ENCODE results near the gene MAMSTR. TPM values are rescaled to one million over a fixed set of nuclear protein-coding genes. Genes with fewer than 3 reads are reported as not detected.

The MAMSTR gene, protein sequence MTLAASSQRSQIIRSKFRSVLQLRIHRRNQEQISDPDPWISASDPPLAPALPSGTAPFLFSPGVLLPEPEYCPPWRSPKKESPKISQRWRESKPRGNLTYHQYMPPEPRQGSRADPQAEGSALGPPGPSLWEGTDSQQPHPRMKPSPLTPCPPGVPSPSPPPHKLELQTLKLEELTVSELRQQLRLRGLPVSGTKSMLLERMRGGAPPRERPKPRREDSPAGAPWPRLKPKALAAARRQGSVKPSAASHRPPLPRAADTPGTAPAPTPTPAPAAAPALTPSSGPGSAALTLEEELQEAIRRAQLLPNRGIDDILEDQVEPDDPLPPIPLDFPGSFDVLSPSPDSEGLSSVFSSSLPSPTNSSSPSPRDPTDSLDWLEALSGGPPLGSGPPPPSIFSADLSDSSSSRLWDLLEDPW
- total RNA-seq (2021) = 1.4 and 1.6 TPM in 2 replicates
- long read RNA-seq, partial matches to known transcripts = 5 of 14 reads
- long read RNA-seq, other reads (novel, unspliced or antisense) = 9 of 14 reads

- Histone ChIP-seq H4K8ac (replicated peaks; ENCODE audit: insufficient read length, low read depth, low read length) (no peak within 1 kb of the TSS), H3K4me2 (ENCODE audit: insufficient read depth, insufficient read length, low read length) (peak within 1 kb of the TSS; percentile 45), H3K56ac (ENCODE audit: insufficient read length, low read depth, low read length) (no peak within 1 kb of the TSS), H3K79me2 (ENCODE audit: insufficient read depth, low read length) (no peaks in the 10 kb centered on the region), H3K14ac (ENCODE audit: insufficient read depth, low read length) (peak within 1 kb of the TSS; percentile 19), H3K4ac (ENCODE audit: low read depth, low read length) (no peak within 1 kb of the TSS), H3T11ph (ENCODE audit: low read length) (no peak within 1 kb of the TSS), H2AK5ac (ENCODE audit: insufficient read length, low read length) (no peak within 1 kb of the TSS), H2BK20ac (ENCODE audit: low read depth, low read length, poor library complexity, severe bottlenecking) (no peak within 1 kb of the TSS), H3K27me3 (ENCODE audit: insufficient read depth, low read length) (no peaks in the 10 kb centered on the region), H4K5ac (ENCODE audit: insufficient read length, low read depth, low read length) (no peak within 1 kb of the TSS), H2BK12ac (ENCODE audit: insufficient read length, low read depth, low read length) (no peak within 1 kb of the TSS), H3K9me3 (ENCODE audit: control insufficient read depth, low read depth, low read length) (no peaks in the 10 kb centered on the region), H2AFZ (ENCODE audit: low read length) (no peak within 1 kb of the TSS), H2BK5ac (ENCODE audit: insufficient read length, low read length) (no peak within 1 kb of the TSS), H3K23ac (ENCODE audit: insufficient read length, low read depth, low read length) (no peak within 1 kb of the TSS), H3K79me1 (ENCODE audit: insufficient read depth, low read depth, low read length, poor library complexity, severe bottlenecking) (no peaks in the 10 kb centered on the region), H3K23me2 (ENCODE audit: insufficient read length, low read depth, low read length, poor library complexity, severe bottlenecking) (peaks cover 7% of the 10 kb centered on the region), H3K27ac (ENCODE audit: insufficient read length, low read depth, low read length) (no peak within 1 kb of the TSS), H2BK120ac (ENCODE audit: low read depth, low read length, poor library complexity, severe bottlenecking) (no peak within 1 kb of the TSS), H4K91ac (ENCODE audit: insufficient read length, low read depth, low read length) (no peak within 1 kb of the TSS), H3K4me1 (ENCODE audit: insufficient read depth, low read length) (no peaks in the 10 kb centered on the region; the same call in 1 of the 2 replicates), H3K18ac (ENCODE audit: insufficient read length, low read depth, low read length) (no peak within 1 kb of the TSS), H3K9ac (ENCODE audit: extremely low read depth, insufficient read length, low read length) (no peak within 1 kb of the TSS), H2BK15ac (ENCODE audit: low read depth, low read length) (no peak within 1 kb of the TSS), H4K20me1 (ENCODE audit: control insufficient read depth, insufficient read depth, insufficient read length) (no peaks in the 10 kb centered on the region)
- peak within 1 kb of the TSS in 2 of 3 experiments; percentile 96; a peak in 5 of 7 replicates for H3K27ac Mint-ChIP-seq
- TF ChIP-seq CTCF (conservative IDR thresholded peaks at IDR 0.05) = no peak
- H3K9me3 Mint-ChIP-seq = no peaks in the 10 kb centered on the region
- no peaks in the 10 kb centered on the region for H3K36me3 Mint-ChIP-seq (ENCODE audit: insufficient read depth in 1 of 3, low read depth in 3 of 3)
- peak; percentile 39 for DNase-seq
- no CpG with 5 or more reads among the region's 33 CpGs for WGBS (ENCODE audit: extremely low coverage, insufficient read length, low lambda C conversion rate)
- H3K4me3 Mint-ChIP-seq = peak within 1 kb of the TSS; percentile 96 to 98
- no peaks in the 10 kb centered on the region; the same call in 1 of the 2 replicates for H3K27me3 Mint-ChIP-seq (ENCODE audit: low read depth)
- peaks cover 31 to 45% of the 10 kb centered on the region in 2 experiments for H3K4me1 Mint-ChIP-seq
These were observed at the start of gene MAMSTR for GRCh38 chr19:48719263-48720171. TSS of gene MAMSTR (minus strand) at chr19:48719725. CDS start at chr19:48719031, 694 bp downstream.

Data from H9 (cell line).